Naive thymus-derived CD4-positive, alpha-beta T cell (primary cell): ENCODE measurements around the gene ACOT8. TPM values are rescaled to one million over a fixed set of nuclear protein-coding genes. Genes with fewer than 3 reads are reported as not detected.
A peak's percentile ranks its signal among the peaks of the same experiment; 100 is the strongest.

Experiments used
- ATAC-seq: fragments of 150-1000 bp; cut with Tn5 transposase; 2 replicates; pipeline ENCODE4 v1.10.0; 2021; ENCODE audit warnings: mild to moderate bottlenecking, moderate library complexity
- CTCF ChIA-PET: fragments of 350-600 bp; sonication (Branson Sonifier 250); formaldehyde crosslinking; loops from one replicate; lab custom pipeline; 2021; ENCODE audit warnings: antibody characterized with exemption; lab: Charles Lee
- POLR2A ChIA-PET: fragments of 350-600 bp; sonication (Branson Sonifier 250); formaldehyde crosslinking; loops from one replicate; lab custom pipeline; 2021; ENCODE audit warnings: antibody characterized with exemption, inconsistent platforms; lab: Charles Lee
- DNase-seq, 9 donors: peaks; one replicate each; pipeline versions ENCODE4 v3.0.0 to v3.0.0-alpha.2; 2020 to 2022; ENCODE audit warnings: mixed read lengths in 1 of 9
- H3K27ac ChIP-seq: one replicate; pipeline ENCODE4 v1.7.0; 2013; ENCODE audit warnings: mild to moderate bottlenecking, low read depth, low read length, moderate library complexity
- H3K27me3 ChIP-seq, 2 donors: one replicate each; pipeline ENCODE4 v1.7.0; 2013; ENCODE audit warnings: low read length in 2 of 2, mild to moderate bottlenecking in 2 of 2, moderate library complexity in 2 of 2; ENCODE audit not compliant: control insufficient read depth in 2 of 2, insufficient read depth in 2 of 2
- H3K36me3 ChIP-seq, 3 experiments: 1 replicate in 2 of 3; 2 replicates in 1 of 3; pipeline ENCODE4 v1.7.0; 2013; ENCODE audit warnings: low read length in 3 of 3, mild to moderate bottlenecking in 3 of 3, moderate library complexity in 1 of 3; ENCODE audit not compliant: insufficient read depth in 3 of 3, control insufficient read depth in 2 of 3
- H3K4me1 ChIP-seq, 2 donors: one replicate each; pipeline ENCODE4 v1.7.0; 2013; ENCODE audit warnings: low read length in 2 of 2, mild to moderate bottlenecking in 2 of 2, moderate library complexity in 1 of 2; ENCODE audit not compliant: control insufficient read depth in 2 of 2, insufficient read depth in 2 of 2
- H3K4me3 ChIP-seq: 2 replicates; pipeline ENCODE4 v1.7.0; 2013; ENCODE audit warnings: mild to moderate bottlenecking, low read length
- H3K9me3 ChIP-seq, 3 experiments: 1 replicate in 2 of 3; 2 replicates in 1 of 3; pipeline ENCODE4 v1.7.0; 2013; ENCODE audit warnings: low read length in 3 of 3; ENCODE audit not compliant: control insufficient read depth in 2 of 3
- H3K27ac Mint-ChIP-seq, 9 donors: one replicate each; pipeline ENCODE4 v1.8.0; 2020 to 2022; ENCODE audit warnings: mixed read lengths in 9 of 9, mild to moderate bottlenecking in 8 of 9, moderate library complexity in 5 of 9, inconsistent platforms in 2 of 9
- H3K27me3 Mint-ChIP-seq, 5 donors: one replicate each; pipeline ENCODE4 v1.8.0; 2021 to 2022; ENCODE audit warnings: mixed read lengths in 5 of 5, mild to moderate bottlenecking in 1 of 5
- H3K36me3 Mint-ChIP-seq, 5 donors: one replicate each; pipeline ENCODE4 v1.8.0; 2020 to 2022; ENCODE audit warnings: mixed read lengths in 5 of 5, mild to moderate bottlenecking in 3 of 5, inconsistent platforms in 1 of 5
- H3K4me1 Mint-ChIP-seq, 7 donors: one replicate each; pipeline ENCODE4 v1.8.0; 2020 to 2022; ENCODE audit warnings: mixed read lengths in 7 of 7, mild to moderate bottlenecking in 3 of 7, inconsistent platforms in 1 of 7
- H3K4me3 Mint-ChIP-seq, 10 donors: one replicate each; pipeline ENCODE4 v1.8.0; 2020 to 2022; ENCODE audit warnings: mild to moderate bottlenecking in 10 of 10, mixed read lengths in 10 of 10, moderate library complexity in 6 of 10, inconsistent platforms in 2 of 10
- H3K9me3 Mint-ChIP-seq, 11 donors: one replicate each; pipeline ENCODE4 v1.8.0; 2020 to 2022; ENCODE audit warnings: mixed read lengths in 11 of 11, mild to moderate bottlenecking in 4 of 11, inconsistent platforms in 1 of 11, moderate library complexity in 1 of 11
- intact Hi-C, 2 donors: fragments of 100-400 bp; cut with micrococcal nuclease; formaldehyde crosslinking; loops; one replicate each; pipeline ENCODE4 v1.15.1; 2023
- polyA plus RNA-seq, 2 donors: library from polyadenylated mRNA; unstranded; fragments of 300-500 nt; fragmentation: Illumina TruSeq; gene quantifications; one replicate each; pipeline ENCODE4 v1.2.3, GENCODE V29; 2021
- total RNA-seq, 6 experiments: library from RNA in 5 of 6; stranded (reverse) in 5 of 6; gene quantifications; 1 replicate in 5 of 6; 2 replicates in 1 of 6; pipeline ENCODE4 v1.2.3 and lab custom pipeline; 2021 to 2026

ACOT8 gene
- total and polyA plus RNA-seq, 7 experiments from 2014 or later, result 20.5 to 38.7 (median 33.8) TPM

GRCh38 chr20:45852326-45852725 is 4.9 kb downstream of the ACOT8 start:
- H3K36me3 ChIP-seq, result peaks cover 0 to 61% (median 9%) of the 10 kb centered on the region in 3 experiments
- POLR2A ChIA-PET, result interaction anchor here (0.6 kb wide), 1 partner anchor 548 kb away, joined by 3 read pairs; no protein-coding TSS in a partner anchor
- H3K27me3 Mint-ChIP-seq, result no peaks in the 10 kb centered on the region
- H3K27ac ChIP-seq, result no peak overlapping the region
- no peak overlapping the region for H3K27ac Mint-ChIP-seq
- peaks cover 0 to 3% (median 0%) of the 10 kb centered on the region in 11 donors for H3K9me3 Mint-ChIP-seq
- CTCF ChIA-PET, result interaction anchor here (1.0 kb wide), 1 partner anchor 38 kb away, joined by 3 read pairs; no protein-coding TSS in a partner anchor
- H3K4me1 ChIP-seq, result peaks cover 10 to 20% of the 10 kb centered on the region in 2 donors
- no peak overlapping the region for H3K4me3 ChIP-seq
- intact Hi-C loops, result loop anchor here in 1 of 2 donors (10.0 kb wide), 1 partner anchor 438 kb away; the partner anchor contains the start of gene PIGT
- peaks cover 13 to 47% (median 36%) of the 10 kb centered on the region in 7 donors for H3K4me1 Mint-ChIP-seq
- DNase-seq (no peak), ATAC-seq (no peak)
- H3K9me3 ChIP-seq, result no peaks in the 10 kb centered on the region
- peak overlapping the region in 1 of 10 donors; percentile 7 for H3K4me3 Mint-ChIP-seq
- peaks cover 5 to 38% (median 15%) of the 10 kb centered on the region in 5 donors for H3K36me3 Mint-ChIP-seq
- H3K27me3 ChIP-seq, result no peaks in the 10 kb centered on the region

- DNase-seq, result no peak
- Histone ChIP-seq H3K36me3 (peaks cover under 1 to 63% (median 9%) of the 10 kb centered on the region in 3 experiments), H3K9me3 (no peaks in the 10 kb centered on the region), H3K4me3 (no peak overlapping the region), H3K27ac (no peak overlapping the region), H3K4me1 (peaks cover 10 to 19% of the 10 kb centered on the region in 2 donors), H3K27me3 (no peaks in the 10 kb centered on the region)
- Mint-ChIP-seq H3K4me1 (peaks cover 13 to 41% (median 29%) of the 10 kb centered on the region in 7 donors), H3K27me3 (no peaks in the 10 kb centered on the region), H3K4me3 (no peak overlapping the region), H3K36me3 (peaks cover 5 to 40% (median 15%) of the 10 kb centered on the region in 5 donors), H3K9me3 (peaks cover 0 to under 1% (median 0%) of the 10 kb centered on the region in 11 donors), H3K27ac (no peak overlapping the region)
- CTCF ChIA-PET, result no interaction called here
- POLR2A ChIA-PET, result interaction anchor here (0.6 to 0.7 kb wide), 2 partner anchors 84 to 1930 kb away, joined by 3 read pairs; no protein-coding TSS in a partner anchor
- no peak for ATAC-seq
- intact Hi-C loops, result loop anchor here in 1 of 2 donors (10.0 kb wide), 1 partner anchor 437 kb away; the partner anchor contains the start of gene PIGT
Measured at GRCh38 chr20:45851501-45851900, 5.7 kb downstream of the ACOT8 start.

- Mint-ChIP-seq H3K27ac (peak overlapping the region in 1 of 9 donors; percentile 12), H3K36me3 (peaks cover 5 to 43% (median 15%) of the 10 kb centered on the region in 5 donors), H3K4me1 (peaks cover 13 to 37% (median 25%) of the 10 kb centered on the region in 7 donors), H3K4me3 (no peak overlapping the region), H3K9me3 (no peaks in the 10 kb centered on the region), H3K27me3 (no peaks in the 10 kb centered on the region)
- DNase-seq (no peak), ATAC-seq (no peak)
- no peak overlapping the region for H3K27ac ChIP-seq
- ChIA-PET CTCF (no interaction called here), POLR2A (interaction anchor here (0.6 kb wide), 1 partner anchor 85 kb away, joined by 3 read pairs; no protein-coding TSS in a partner anchor)
- peaks cover 4 to 13% of the 10 kb centered on the region in 2 donors for H3K4me1 ChIP-seq
- peaks cover 7 to 68% (median 9%) of the 10 kb centered on the region in 3 experiments for H3K36me3 ChIP-seq
- intact Hi-C loops, result loop anchor here in 1 of 2 donors (10.0 kb wide), 1 partner anchor 436 kb away; the partner anchor contains the start of gene PIGT
- H3K27me3 ChIP-seq, result no peaks in the 10 kb centered on the region
- H3K9me3 ChIP-seq, result no peaks in the 10 kb centered on the region
- H3K4me3 ChIP-seq, result no peak overlapping the region
Measured at GRCh38 chr20:45850926-45851325, 6.3 kb downstream of the ACOT8 start.

- H3K4me1 Mint-ChIP-seq, result peaks cover 13 to 30% (median 21%) of the 10 kb centered on the region in 7 donors
Measured at GRCh38 chr20:45850238-45850637, 7.0 kb downstream of the ACOT8 start.

GRCh38 chr20:45848969-45849582 is 8.1 kb downstream of the ACOT8 start:
- DNase-seq (no peak), ATAC-seq (no peak)
- peaks cover 9 to 80% (median 20%) of the 10 kb centered on the region in 3 experiments for H3K36me3 ChIP-seq
- no peak overlapping the region for H3K27ac ChIP-seq
- H3K36me3 Mint-ChIP-seq, result peaks cover 10 to 47% (median 15%) of the 10 kb centered on the region in 5 donors
- no peaks in the 10 kb centered on the region for H3K9me3 ChIP-seq
- H3K27me3 ChIP-seq, result no peaks in the 10 kb centered on the region
- H3K27ac Mint-ChIP-seq, result peak overlapping the region in 1 of 9 donors; percentile 56
- CTCF ChIA-PET, result no interaction called here
- H3K9me3 Mint-ChIP-seq, result no peaks in the 10 kb centered on the region
- intact Hi-C loops, result no loop called here
- no peaks in the 10 kb centered on the region for H3K4me1 ChIP-seq
- H3K4me3 Mint-ChIP-seq, result no peak overlapping the region
- POLR2A ChIA-PET, result no interaction called here
- H3K4me1 Mint-ChIP-seq, result peaks cover 5 to 20% (median 14%) of the 10 kb centered on the region in 7 donors
- H3K27me3 Mint-ChIP-seq, result no peaks in the 10 kb centered on the region
- H3K4me3 ChIP-seq, result no peak overlapping the region

More at GRCh38 chr20:45850238-45850637, 7.0 kb downstream of the ACOT8 start:
- Histone ChIP-seq H3K9me3 (no peaks in the 10 kb centered on the region), H3K27ac (no peak overlapping the region), H3K4me1 (peaks cover 0 to 9% of the 10 kb centered on the region in 2 donors), H3K4me3 (no peak overlapping the region), H3K27me3 (no peaks in the 10 kb centered on the region), H3K36me3 (peaks cover 9 to 74% (median 14%) of the 10 kb centered on the region in 3 experiments)
- ATAC-seq, result no peak
- Mint-ChIP-seq H3K4me3 (no peak overlapping the region), H3K27me3 (no peaks in the 10 kb centered on the region), H3K36me3 (peaks cover 5 to 43% (median 15%) of the 10 kb centered on the region in 5 donors), H3K9me3 (no peaks in the 10 kb centered on the region), H3K27ac (no peak overlapping the region)
- DNase-seq, result no peak
- intact Hi-C loops, result loop anchor here in 1 of 2 donors (10.0 kb wide), 1 partner anchor 435 kb away; the partner anchor contains the start of gene PIGT
- ChIA-PET CTCF (no interaction called here), POLR2A (no interaction called here)

- peak overlapping the region in 1 of 10 donors; percentile 10 for H3K4me3 Mint-ChIP-seq
- H3K27ac Mint-ChIP-seq, result peak overlapping the region in 1 of 9 donors; percentile 56
- Histone ChIP-seq H3K9me3 (no peaks in the 10 kb centered on the region), H3K27ac (no peak overlapping the region), H3K27me3 (no peaks in the 10 kb centered on the region), H3K4me3 (no peak overlapping the region), H3K4me1 (no peaks in the 10 kb centered on the region), H3K36me3 (peaks cover 5 to 82% (median 26%) of the 10 kb centered on the region in 3 experiments)
- ATAC-seq (no peak), DNase-seq (no peak)
- peaks cover 8 to 50% (median 15%) of the 10 kb centered on the region in 5 donors for H3K36me3 Mint-ChIP-seq
- H3K27me3 Mint-ChIP-seq, result no peaks in the 10 kb centered on the region
- peaks cover 5 to 14% (median 7%) of the 10 kb centered on the region in 7 donors for H3K4me1 Mint-ChIP-seq
- ChIA-PET CTCF (no interaction called here), POLR2A (no interaction called here)
- intact Hi-C loops, result no loop called here
- H3K9me3 Mint-ChIP-seq, result no peaks in the 10 kb centered on the region
Measured at GRCh38 chr20:45848421-45848820, 8.8 kb downstream of the ACOT8 start.
